HepG2 (cell line): ENCODE data around the gene CAMTA2. TPM values are rescaled to one million over a fixed set of nuclear protein-coding genes. Genes with fewer than 3 reads are reported as not detected.

Experiments
- CHD4 ChIP-seq: fragments of 200-600 bp; sonication (generic); IDR thresholded peaks from 2 replicates; pipeline ENCODE4 v1.7.0; 2017; ENCODE audit warnings: mild to moderate bottlenecking, low read length, borderline replicate concordance
- ETV6 ChIP-seq: sonication (generic); formaldehyde crosslinking; conservative IDR thresholded peaks from 2 replicates; pipeline ENCODE4 v1.4.0; 2020; ENCODE audit warnings: missing genetic modification reagents
- HNRNPK ChIP-seq: fragments of 200-400 bp; formaldehyde crosslinking; IDR thresholded peaks from 2 replicates; pipeline ENCODE4 v1.6.1; 2018; ENCODE audit warnings: low read length, low read depth, moderate library complexity, mild to moderate bottlenecking; ENCODE audit not compliant: poor library complexity, severe bottlenecking
- KAT8 ChIP-seq: IDR thresholded peaks from 2 replicates; pipeline ENCODE4 v1.6.1; 2016; ENCODE audit warnings: missing genetic modification reagents, missing compliant biosample characterization
- MYNN ChIP-seq: sonication (generic); formaldehyde crosslinking; IDR thresholded peaks from 2 replicates; pipeline ENCODE4 v1.4.0; 2020; ENCODE audit warnings: mild to moderate bottlenecking, low read depth, missing genetic modification reagents
- NFATC3 ChIP-seq: sonication (generic); formaldehyde crosslinking; IDR thresholded peaks from 2 replicates; pipeline ENCODE4 v1.5.1; 2020; ENCODE audit warnings: mild to moderate bottlenecking, missing genetic modification reagents
- SAP130 ChIP-seq: IDR thresholded peaks from 2 replicates; pipeline ENCODE4 v1.6.1; 2016; ENCODE audit warnings: low read depth
- TAF1 ChIP-seq: sonication (generic); formaldehyde crosslinking; IDR thresholded peaks from 2 replicates; pipeline ENCODE4 v1.4.0; 2020; ENCODE audit warnings: missing genetic modification reagents
- YEATS2 ChIP-seq: sonication (generic); formaldehyde crosslinking; IDR thresholded peaks from 2 replicates; pipeline ENCODE4 v1.4.0; 2020; ENCODE audit warnings: missing genetic modification reagents, borderline replicate concordance
- YEATS4 ChIP-seq: sonication (generic); formaldehyde crosslinking; IDR thresholded peaks from 2 replicates; pipeline ENCODE4 v1.4.0; 2020; ENCODE audit warnings: missing genetic modification reagents, borderline replicate concordance
- ZFP82 ChIP-seq: sonication (generic); formaldehyde crosslinking; IDR thresholded peaks from 2 replicates; pipeline ENCODE4 v1.5.1; 2020; ENCODE audit warnings: mild to moderate bottlenecking, missing genetic modification reagents, borderline replicate concordance
- ZNF101 ChIP-seq: sonication (generic); formaldehyde crosslinking; IDR thresholded peaks from 2 replicates; pipeline ENCODE4 v1.4.0; 2020; ENCODE audit warnings: mild to moderate bottlenecking, low read depth, missing genetic modification reagents, borderline replicate concordance
- ZNF354B ChIP-seq: sonication (generic); formaldehyde crosslinking; IDR thresholded peaks from 2 replicates; pipeline ENCODE4 v1.8.0; 2022; ENCODE audit warnings: mild to moderate bottlenecking, missing genetic modification reagents
- ZNF530 ChIP-seq: sonication (generic); formaldehyde crosslinking; IDR thresholded peaks from 2 replicates; pipeline ENCODE4 v1.5.0; 2020; ENCODE audit warnings: low read depth, mild to moderate bottlenecking, missing genetic modification reagents
- ZNF607 ChIP-seq: sonication (generic); formaldehyde crosslinking; IDR thresholded peaks from 2 replicates; pipeline ENCODE4 v1.5.1; 2020; ENCODE audit warnings: missing genetic modification reagents, mild to moderate bottlenecking, borderline replicate concordance
- ZNF75D ChIP-seq: sonication (generic); formaldehyde crosslinking; IDR thresholded peaks from 2 replicates; pipeline ENCODE4 v1.8.1; 2023; ENCODE audit warnings: missing genetic modification reagents, mild to moderate bottlenecking, borderline replicate concordance
- ZNF776 ChIP-seq: sonication (generic); formaldehyde crosslinking; IDR thresholded peaks from 2 replicates; pipeline ENCODE4 v1.4.0; 2020; ENCODE audit warnings: mild to moderate bottlenecking, missing genetic modification reagents
- ZNF850 ChIP-seq: sonication (generic); formaldehyde crosslinking; conservative IDR thresholded peaks from 2 replicates; pipeline ENCODE4 v1.9.0; 2021; ENCODE audit warnings: mild to moderate bottlenecking, missing genetic modification reagents
- ZUFSP ChIP-seq: sonication (generic); formaldehyde crosslinking; IDR thresholded peaks from 2 replicates; pipeline ENCODE4 v1.9.0; 2021; ENCODE audit warnings: missing genetic modification reagents, mild to moderate bottlenecking, borderline replicate concordance
- polyA plus RNA-seq, 8 experiments: library from polyadenylated mRNA; depleted of rRNA in 3 of 8; stranded (reverse) in 7 of 8; unstranded in 1 of 8; fragments of >200 nt; fragmentation: Illumina TruSeq in 4 of 8; extraction: Trizol in 4 of 8; gene quantifications; 2 replicates each; pipeline versions ENCODE4 v1.2.1 to v1.2.3, GENCODE V29; 2011 to 2016; ENCODE audit warnings: low read depth in 4 of 8, missing spikeins in 1 of 8, mixed read lengths in 1 of 8; ENCODE audit not compliant: insufficient read depth in 1 of 8
- total RNA-seq, 5 experiments: library from RNA; depleted of rRNA; stranded (reverse); fragments of >200 nt; fragmentation: Illumina TruSeq; extraction: Trizol; gene quantifications; 2 replicates each; pipeline ENCODE4 v1.2.3, GENCODE V29; 2016; ENCODE audit warnings: low read depth in 1 of 5
- TF ChIP-seq, protein P1 (sequence below): sonication (generic); formaldehyde crosslinking; IDR thresholded peaks from 2 replicates; pipeline ENCODE4 v1.5.1; 2020; ENCODE audit warnings: missing genetic modification reagents, mild to moderate bottlenecking, borderline replicate concordance
- TF ChIP-seq, protein P2 (sequence below): sonication (generic); formaldehyde crosslinking; IDR thresholded peaks from 2 replicates; pipeline ENCODE4 v1.9.0; 2021; ENCODE audit warnings: missing genetic modification reagents, borderline replicate concordance
- TF ChIP-seq, protein P3 (sequence below): sonication (generic); formaldehyde crosslinking; IDR thresholded peaks from 2 replicates; pipeline ENCODE4 v1.4.0; 2020; ENCODE audit warnings: mild to moderate bottlenecking, low read depth, missing genetic modification reagents

The CAMTA2 gene
- total and polyA plus RNA-seq, 2 of the 13 experiments (the other 11 are each of a cell fraction or from before 2014, with no cell fraction given), result 4.1 to 7.1 TPM

DNA sequence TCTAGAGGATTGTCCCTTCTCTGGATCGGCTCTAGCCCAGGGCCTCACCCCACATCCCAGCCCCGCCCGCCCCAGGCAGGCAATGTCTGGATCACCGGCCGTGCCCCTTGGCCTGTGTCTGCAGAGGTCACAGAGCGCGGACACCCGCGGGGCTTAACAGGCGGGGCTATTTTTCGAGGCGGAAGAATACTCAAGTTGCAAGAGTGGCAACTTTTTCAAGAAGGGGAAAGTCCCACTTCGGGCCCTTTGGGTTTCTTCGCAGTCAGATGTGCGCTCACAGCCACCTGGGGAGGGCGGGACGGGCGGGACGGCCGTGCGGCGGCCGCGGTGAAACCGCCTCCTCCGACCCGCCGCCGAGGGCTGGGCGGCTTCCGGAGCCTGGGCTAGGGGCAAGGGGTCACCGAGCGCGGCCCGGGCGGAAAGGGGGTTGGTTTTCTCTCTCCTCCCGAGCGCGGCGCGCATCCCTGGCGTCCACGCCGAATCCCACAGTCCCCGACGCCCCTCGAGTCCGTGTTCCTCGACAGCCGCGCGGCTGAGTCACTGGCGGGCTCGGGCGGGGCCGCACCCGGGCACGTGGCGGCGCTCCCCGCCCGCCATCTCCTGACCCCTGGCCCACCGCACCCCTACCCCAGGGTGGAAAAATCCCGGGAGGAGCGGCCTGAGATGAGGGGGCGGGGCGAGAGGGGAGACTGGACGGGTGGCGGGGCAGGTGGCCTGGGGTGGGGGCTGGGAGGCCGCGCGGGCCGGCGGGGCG is 38.0 kb downstream of the CAMTA2 start (continued):
- TF ChIP-seq HNRNPK (peak; percentile 89), YEATS4 (CRISPR knock-in tag) (peak; percentile 90), ZNF607 (CRISPR knock-in tag) (peak; percentile 67; the same call in 1 of the 2 replicates), NFATC3 (no peak), YEATS2 (no peak), ZUFSP (CRISPR knock-in tag) (no peak), ZNF354B (CRISPR knock-in tag) (no peak), ZNF530 (CRISPR knock-in tag) (0 out of 2 replicates have a peak, but pooled peaks have one; percentile 31), ETV6 (CRISPR knock-in tag) (no peak; the same call in 1 of the 2 replicates), ZNF101 (no peak), ZNF776 (CRISPR knock-in tag) (0 out of 2 replicates have a peak, but pooled peaks have one; percentile 50), CHD4 (no peak), SAP130 (peak; percentile 53; the same call in 1 of the 2 replicates), TAF1 (peak; percentile 62; the same call in 1 of the 2 replicates), ZFP82 (CRISPR knock-in tag) (0 out of 2 replicates have a peak, but pooled peaks have one; percentile 52), MYNN (CRISPR knock-in tag) (no peak), ZNF850 (CRISPR knock-in tag) (no peak), KAT8 (CRISPR knock-in tag) (0 out of 2 replicates have a peak, but pooled peaks have one; percentile 11), ZNF75D (no peak)
- TF ChIP-seq, protein P1, sequence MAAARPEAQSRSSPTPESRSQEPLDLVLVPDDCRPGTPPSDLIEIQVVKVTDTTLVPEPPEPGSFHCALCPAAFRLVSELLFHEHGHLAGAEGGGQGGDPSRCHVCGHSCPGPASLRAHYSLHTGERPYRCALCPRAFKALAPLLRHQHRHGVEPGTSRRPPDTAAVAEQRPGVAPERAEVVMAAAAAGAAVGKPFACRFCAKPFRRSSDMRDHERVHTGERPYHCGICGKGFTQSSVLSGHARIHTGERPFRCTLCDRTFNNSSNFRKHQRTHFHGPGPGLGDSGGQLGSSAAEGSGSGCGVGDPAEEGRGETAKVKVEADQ (CRISPR knock-in tag), result peak; percentile 67; the same call in 1 of the 2 replicates
- TF ChIP-seq, protein P2, sequence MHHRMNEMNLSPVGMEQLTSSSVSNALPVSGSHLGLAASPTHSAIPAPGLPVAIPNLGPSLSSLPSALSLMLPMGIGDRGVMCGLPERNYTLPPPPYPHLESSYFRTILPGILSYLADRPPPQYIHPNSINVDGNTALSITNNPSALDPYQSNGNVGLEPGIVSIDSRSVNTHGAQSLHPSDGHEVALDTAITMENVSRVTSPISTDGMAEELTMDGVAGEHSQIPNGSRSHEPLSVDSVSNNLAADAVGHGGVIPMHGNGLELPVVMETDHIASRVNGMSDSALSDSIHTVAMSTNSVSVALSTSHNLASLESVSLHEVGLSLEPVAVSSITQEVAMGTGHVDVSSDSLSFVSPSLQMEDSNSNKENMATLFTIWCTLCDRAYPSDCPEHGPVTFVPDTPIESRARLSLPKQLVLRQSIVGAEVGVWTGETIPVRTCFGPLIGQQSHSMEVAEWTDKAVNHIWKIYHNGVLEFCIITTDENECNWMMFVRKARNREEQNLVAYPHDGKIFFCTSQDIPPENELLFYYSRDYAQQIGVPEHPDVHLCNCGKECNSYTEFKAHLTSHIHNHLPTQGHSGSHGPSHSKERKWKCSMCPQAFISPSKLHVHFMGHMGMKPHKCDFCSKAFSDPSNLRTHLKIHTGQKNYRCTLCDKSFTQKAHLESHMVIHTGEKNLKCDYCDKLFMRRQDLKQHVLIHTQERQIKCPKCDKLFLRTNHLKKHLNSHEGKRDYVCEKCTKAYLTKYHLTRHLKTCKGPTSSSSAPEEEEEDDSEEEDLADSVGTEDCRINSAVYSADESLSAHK (CRISPR knock-in tag), result no peak
- TF ChIP-seq, protein P3, sequence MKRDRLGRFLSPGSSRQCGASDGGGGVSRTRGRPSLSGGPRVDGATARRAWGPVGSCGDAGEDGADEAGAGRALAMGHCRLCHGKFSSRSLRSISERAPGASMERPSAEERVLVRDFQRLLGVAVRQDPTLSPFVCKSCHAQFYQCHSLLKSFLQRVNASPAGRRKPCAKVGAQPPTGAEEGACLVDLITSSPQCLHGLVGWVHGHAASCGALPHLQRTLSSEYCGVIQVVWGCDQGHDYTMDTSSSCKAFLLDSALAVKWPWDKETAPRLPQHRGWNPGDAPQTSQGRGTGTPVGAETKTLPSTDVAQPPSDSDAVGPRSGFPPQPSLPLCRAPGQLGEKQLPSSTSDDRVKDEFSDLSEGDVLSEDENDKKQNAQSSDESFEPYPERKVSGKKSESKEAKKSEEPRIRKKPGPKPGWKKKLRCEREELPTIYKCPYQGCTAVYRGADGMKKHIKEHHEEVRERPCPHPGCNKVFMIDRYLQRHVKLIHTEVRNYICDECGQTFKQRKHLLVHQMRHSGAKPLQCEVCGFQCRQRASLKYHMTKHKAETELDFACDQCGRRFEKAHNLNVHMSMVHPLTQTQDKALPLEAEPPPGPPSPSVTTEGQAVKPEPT, result peak; percentile 81; the same call in 1 of the 2 replicates
